Amniotic stem cell (primary cell): ENCODE measurements around the gene ANKRD66.
"Not testable (repeated sequence)": the region's sequence is repeated elsewhere in the genome, so short reads cannot be mapped to it uniquely, and the experiment has no call there.

Experiments
- DNase-seq: peaks from one replicate; lab custom pipeline; 2025; lab: John Stamatoyannopoulos, UW

The ANKRD66 gene

DNA sequence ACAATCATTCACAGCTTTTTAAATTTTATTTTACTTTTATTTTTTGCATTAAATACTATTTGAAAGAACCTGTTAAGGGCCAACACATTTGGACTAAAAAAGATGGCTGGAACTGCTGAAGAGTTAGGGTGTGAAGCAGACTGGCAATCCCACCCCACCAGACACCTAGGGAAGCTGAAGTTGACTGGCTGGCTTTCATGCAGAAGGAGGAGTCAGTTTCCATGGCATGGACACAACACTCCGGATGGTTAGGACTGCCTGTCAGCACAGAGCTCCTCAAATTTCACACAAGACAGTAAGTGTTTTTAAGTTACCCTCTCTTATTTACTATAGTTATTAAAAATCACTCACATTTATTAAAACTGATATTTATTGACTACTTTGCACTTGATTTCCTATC lies at the start of gene ANKRD66:
Gene ANKRD66, plus strand, starts transcription at position 238 of the 400 bp plus-strand sequence. CDS start 5,016 bp downstream, outside the sequence.
- DNase-seq, result no peak

GRCh38 chr6:46699970-46700369 lies 46.8 kb upstream of the ANKRD66 start:
- no peak for DNase-seq

- DNase-seq, result no peak
These were observed 42.2 kb upstream of the ANKRD66 start for GRCh38 chr6:46704562-46704961.

- no peak for DNase-seq
These were observed 40.3 kb upstream of the ANKRD66 start for GRCh38 chr6:46706464-46706863.

DNA sequence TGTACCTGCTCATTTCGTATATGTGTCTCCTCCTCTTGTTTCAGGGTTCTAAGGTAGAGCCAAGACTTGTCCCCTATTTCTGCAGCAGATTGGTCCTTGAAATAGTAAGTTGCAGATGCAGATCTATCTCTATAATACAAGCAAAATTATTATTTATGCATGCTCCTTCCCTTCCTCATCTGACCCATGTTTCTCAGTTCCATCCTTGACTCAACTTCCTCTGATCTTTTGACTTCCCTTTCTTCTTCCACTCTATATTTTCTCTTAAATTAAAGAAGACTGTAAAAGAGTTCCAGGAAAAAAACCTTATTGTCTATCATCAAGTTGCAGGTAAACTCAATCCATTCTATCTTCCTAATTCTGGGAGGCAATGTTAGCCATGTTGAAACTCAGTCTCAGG lies 35.2 kb upstream of the ANKRD66 start:
- DNase-seq, result no peak

GRCh38 chr6:46715141-46715540 lies 31.6 kb upstream of the ANKRD66 start:
- DNase-seq, result no peak

DNA sequence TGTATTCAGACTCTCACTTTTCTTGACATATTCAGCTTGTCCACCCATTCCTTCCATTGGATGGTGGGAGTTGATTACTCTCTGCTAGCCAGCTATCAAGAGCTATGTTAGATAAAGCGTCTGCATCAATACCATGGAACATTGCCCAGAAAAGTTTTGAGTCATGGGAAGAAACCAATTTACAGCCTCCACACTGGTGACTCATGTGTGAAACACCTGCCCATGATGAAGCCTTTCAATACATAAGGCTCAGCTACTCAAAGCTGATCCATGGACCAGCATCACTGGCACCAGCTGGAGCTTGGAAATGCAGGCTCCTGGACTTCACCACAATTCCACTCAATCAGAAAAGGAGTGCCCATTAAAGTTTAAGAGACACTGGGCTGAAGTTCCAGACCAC lies 27.6 kb upstream of the ANKRD66 start:
- no peak for DNase-seq

DNA sequence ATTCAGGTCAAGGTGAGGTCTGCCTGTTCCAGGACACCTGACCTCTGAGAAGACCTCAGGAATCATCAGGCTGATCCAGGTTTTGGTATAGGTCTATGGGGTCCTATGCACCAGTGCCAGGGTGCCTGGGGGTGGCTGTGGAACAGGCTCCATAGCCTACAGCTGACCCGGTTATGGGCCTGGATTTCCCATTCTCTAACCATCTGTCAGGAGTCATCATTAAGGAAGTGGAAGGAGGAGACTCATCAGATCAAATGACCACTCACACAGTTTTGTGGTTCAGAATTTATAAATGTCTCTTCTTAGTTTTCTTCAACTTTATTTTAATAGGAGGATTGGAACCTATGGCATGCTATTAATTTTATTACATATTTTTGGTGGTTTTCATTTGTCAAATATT lies 26.3 kb upstream of the ANKRD66 start:
- no peak for DNase-seq

- DNase-seq, result no peak
These were observed 16.9 kb upstream of the ANKRD66 start for GRCh38 chr6:46729787-46730326.

DNA sequence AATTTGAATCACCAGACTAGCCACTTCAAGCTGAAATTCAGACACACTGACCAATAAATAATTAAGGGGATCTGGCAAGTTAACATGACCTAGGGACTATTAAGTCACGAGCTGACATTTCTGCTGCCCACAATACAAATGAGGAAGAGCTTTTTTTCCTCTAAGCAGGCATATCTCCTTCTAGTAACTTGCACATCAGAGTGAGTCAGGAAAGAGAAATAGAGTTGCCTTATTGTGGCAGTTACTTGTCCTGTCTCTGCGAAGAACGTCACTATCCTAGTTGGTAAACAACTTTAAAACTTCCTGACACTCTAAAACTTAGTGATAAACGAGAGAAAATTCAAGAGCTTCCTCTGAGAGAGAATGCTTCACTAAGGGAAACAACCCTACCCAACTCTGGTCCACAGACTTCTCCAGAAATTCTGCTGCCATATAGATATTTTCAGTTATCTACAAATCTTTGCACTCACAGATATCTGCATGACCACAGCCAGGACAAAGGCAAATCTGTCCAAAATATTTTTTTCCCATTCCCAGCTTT lies 15.7 kb upstream of the ANKRD66 start:
- DNase-seq, result no peak

- no peak for DNase-seq
These were observed 13.4 kb upstream of the ANKRD66 start for GRCh38 chr6:46733341-46733801.

GRCh38 chr6:46734867-46735719 lies 11.6 kb upstream of the ANKRD66 start, which contains the start of gene PLA2G7:
PLA2G7 (minus strand) TSS chr6:46735375; CDS start chr6:46722891, 12,484 bp downstream.
- DNase-seq, result no peak

DNA sequence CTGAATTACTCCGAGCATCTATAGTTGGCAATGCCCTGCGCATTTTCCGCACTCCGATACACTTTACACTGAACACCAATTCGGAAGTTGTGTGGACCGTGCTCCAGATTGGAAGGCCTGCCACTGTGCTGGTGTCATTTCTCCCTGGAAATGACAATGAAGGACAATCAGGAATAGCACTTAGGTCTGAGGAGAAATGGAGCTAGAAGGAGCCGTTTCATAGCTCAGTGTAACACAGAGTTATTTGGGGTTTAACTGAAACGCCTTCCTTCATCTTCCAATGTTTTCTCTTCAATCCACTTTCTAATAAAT lies 11.1 kb upstream of the ANKRD66 start:
- no peak for DNase-seq

- no peak for DNase-seq
These were observed 9.8 kb upstream of the ANKRD66 start for GRCh38 chr6:46736906-46737305.

GRCh38 chr6:46741482-46741881 lies 5.3 kb upstream of the ANKRD66 start:
- no peak for DNase-seq

GRCh38 chr6:46741910-46742309 lies 4.8 kb upstream of the ANKRD66 start:
- DNase-seq, result no peak

GRCh38 chr6:46743425-46744158 lies 3.1 kb upstream of the ANKRD66 start:
- no peak for DNase-seq

- DNase-seq, result not testable (repeated sequence)
These were observed 2.5 kb upstream of the ANKRD66 start for GRCh38 chr6:46744159-46744725.

DNA sequence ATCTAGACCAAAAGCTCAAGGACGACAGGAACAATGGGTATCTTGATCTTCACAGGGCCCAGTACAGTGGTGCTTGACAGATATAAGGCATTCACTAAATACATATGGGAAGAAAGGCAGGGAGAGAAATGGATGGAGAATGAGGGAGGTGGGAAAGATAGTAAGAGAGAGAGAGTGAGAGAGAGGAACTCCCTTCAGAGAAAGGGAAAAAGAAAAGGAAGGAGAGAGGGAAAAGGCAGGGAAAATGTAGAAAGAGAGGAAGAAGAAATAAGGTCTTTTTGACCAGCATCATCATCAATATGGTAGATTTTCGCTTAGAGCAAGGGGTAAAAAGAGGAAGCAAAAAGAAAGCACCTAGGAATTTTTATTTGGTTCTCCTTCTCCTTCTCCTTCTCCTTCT lies 760 bp upstream of the ANKRD66 start:
- no peak for DNase-seq

GRCh38 chr6:46748940-46749503 lies 2.3 kb downstream of the ANKRD66 start:
- DNase-seq, result no peak

GRCh38 chr6:46749731-46750130 lies 3.0 kb downstream of the ANKRD66 start:
- DNase-seq, result no peak

DNA sequence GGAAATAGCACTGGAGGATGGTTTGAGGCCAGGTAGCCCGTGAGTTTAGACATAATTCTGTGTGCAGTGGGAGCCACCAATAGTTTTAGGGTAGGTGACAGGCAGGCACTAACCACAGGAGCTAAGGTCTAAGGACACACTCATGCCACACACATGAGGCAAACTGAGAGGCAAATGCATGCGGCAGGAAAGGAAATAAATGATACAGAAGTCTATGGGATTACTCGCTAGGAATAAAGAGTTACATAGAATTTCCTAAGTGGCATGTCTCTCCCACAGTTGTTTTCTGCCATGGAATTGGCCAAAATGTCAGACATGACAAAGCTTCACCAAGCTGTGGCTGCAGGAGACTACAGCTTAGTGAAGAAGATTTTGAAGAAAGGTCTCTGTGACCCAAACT lies 4.9 kb downstream of the ANKRD66 start:
- DNase-seq, result no peak
